ENCODE results near the gene GIMAP7. TPM values are rescaled to one million over a fixed set of nuclear protein-coding genes. Genes with fewer than 3 reads are reported as not detected.

GIMAP7 gene
- polyA plus RNA-seq (2012; rRNA removed), result not detected in 2 replicates
- not detected in 2 replicates for polyA plus RNA-seq (2012; cell fraction: cytosol; rRNA removed)
- polyA plus RNA-seq (2012; cell fraction: nucleus; rRNA removed), result not detected in 2 replicates

- H3F3A ChIP-seq (replicated peaks; ENCODE audit: insufficient read depth), result no peaks in the 10 kb centered on the region
- no peak within 1 kb of the TSS for H3K27ac ChIP-seq (ENCODE audit: low read depth in 2 of 2, low read length in 1 of 2)
- H3K36me3 ChIP-seq (replicated peaks in 1 of 2; ENCODE audit: control insufficient read depth in 1 of 2, insufficient read depth in 2 of 2, low read length in 1 of 2), result no peaks in the 10 kb centered on the region
- H3K27me3 ChIP-seq (ENCODE audit: insufficient read depth), result peaks cover 17% of the 10 kb centered on the region; the same call in 1 of the 2 replicates
- ChIA-PET POLR2A (no interaction called here), CTCF (interaction anchor here (1.0 to 1.8 kb wide), 2 partner anchors 12 to 66 kb away, joined by 5 to 7 read pairs; no protein-coding TSS in a partner anchor)
- H3K79me2 ChIP-seq (ENCODE audit: insufficient read depth), result no peaks in the 10 kb centered on the region
- H3K9me3 ChIP-seq, result no peaks in the 10 kb centered on the region
- TF ChIP-seq CTCF (IDR thresholded peaks at IDR 0.05) (no peak), TCF12 (IDR thresholded peaks at IDR 0.05) (no peak), USF1 (IDR thresholded peaks at IDR 0.05; ENCODE audit: borderline replicate concordance, low read depth) (no peak), RAD21 (IDR thresholded peaks at IDR 0.05; ENCODE audit: low read length) (no peak), USF2 (IDR thresholded peaks at IDR 0.05; ENCODE audit: borderline replicate concordance, low read depth, low read length) (no peak), REST (IDR thresholded peaks at IDR 0.05; ENCODE audit: low read depth, low read length) (no peak)
- WGBS (ENCODE audit: low lambda C conversion rate), result 6% methylated on average over 3 of the region's 3 CpGs
- no peaks in the 10 kb centered on the region for H3K9me2 ChIP-seq
- H2AFZ ChIP-seq (ENCODE audit: low read depth), result no peak within 1 kb of the TSS
- no peaks in the 10 kb centered on the region for H3K4me1 ChIP-seq (ENCODE audit: control insufficient read depth in 1 of 2, insufficient read depth in 2 of 2, low read depth in 1 of 2, low read length in 1 of 2)
- H3K4me2 ChIP-seq, result no peak within 1 kb of the TSS
- no peak within 1 kb of the TSS for H3K4me3 ChIP-seq (ENCODE audit: low read depth in 2 of 2, low read length in 1 of 2)
- DNase-seq, result no peak
- no peaks in the 10 kb centered on the region for H4K20me1 ChIP-seq (ENCODE audit: insufficient read depth)
- no peak within 1 kb of the TSS for H3K9ac ChIP-seq
Measured at GRCh38 chr7:150514748-150515222, at the start of gene GIMAP7. TSS of gene GIMAP7 (plus strand) at chr7:150514872. CDS start at chr7:150519975, 5,103 bp downstream.

- Histone ChIP-seq H3K9me3 (0 out of 2 replicates have a peak, but pooled peaks cover 8% of the 10 kb centered on the region), H3K4me3 (ENCODE audit: low read depth in 2 of 2, low read length in 1 of 2) (no peak overlapping the region), H3K27me3 (ENCODE audit: insufficient read depth) (peaks cover 3% of the 10 kb centered on the region; the same call in 1 of the 2 replicates), H3K9ac (no peak overlapping the region), H3K36me3 (replicated peaks in 1 of 2; ENCODE audit: control insufficient read depth in 1 of 2, insufficient read depth in 2 of 2, low read length in 1 of 2) (no peaks in the 10 kb centered on the region), H3K9me2 (no peaks in the 10 kb centered on the region), H3K4me1 (ENCODE audit: control insufficient read depth in 1 of 2, insufficient read depth in 2 of 2, low read depth in 1 of 2, low read length in 1 of 2) (no peaks in the 10 kb centered on the region), H3K79me2 (ENCODE audit: insufficient read depth) (no peaks in the 10 kb centered on the region), H3K4me2 (no peak overlapping the region), H4K20me1 (ENCODE audit: insufficient read depth) (no peaks in the 10 kb centered on the region), H3F3A (replicated peaks; ENCODE audit: insufficient read depth) (no peaks in the 10 kb centered on the region), H3K27ac (ENCODE audit: low read depth in 2 of 2, low read length in 1 of 2) (no peak overlapping the region), H2AFZ (ENCODE audit: low read depth) (no peak overlapping the region)
- DNase-seq, result no peak
- ChIA-PET CTCF (interaction anchor here (1.0 to 1.5 kb wide), 2 partner anchors 16 to 31 kb away, joined by 3 read pairs; no protein-coding TSS in a partner anchor), POLR2A (no interaction called here)
- 0% methylated on average over 1 of the region's 1 CpG for whole genome bisulfite sequencing (ENCODE audit: low lambda C conversion rate)
- no peak for TF ChIP-seq YY1 (IDR thresholded peaks at IDR 0.05; ENCODE audit: low read depth)
- no peak for TF ChIP-seq TCF12 (IDR thresholded peaks at IDR 0.05)
- no peak for TF ChIP-seq ZBTB33 (IDR thresholded peaks at IDR 0.05; ENCODE audit: borderline replicate concordance, low read depth)
- TF ChIP-seq CTCF (IDR thresholded peaks at IDR 0.05), result no peak
- TF ChIP-seq FOXJ3 (CRISPR knock-in tag; IDR thresholded peaks at IDR 0.05), result no peak
- TF ChIP-seq FOSL2 (IDR thresholded peaks at IDR 0.05; ENCODE audit: borderline replicate concordance, low read depth), result no peak
Measured at GRCh38 chr7:150464962-150465361, 49.7 kb upstream of the GIMAP7 start.

All from SK-N-SH (cell line).